ENCODE data around the gene RASA3. TPM values are rescaled to one million over a fixed set of nuclear protein-coding genes. Genes with fewer than 3 reads are reported as not detected.

Gene RASA3
- total RNA-seq, 1 experiment from 2014 or later = 0.26 TPM

DNA sequence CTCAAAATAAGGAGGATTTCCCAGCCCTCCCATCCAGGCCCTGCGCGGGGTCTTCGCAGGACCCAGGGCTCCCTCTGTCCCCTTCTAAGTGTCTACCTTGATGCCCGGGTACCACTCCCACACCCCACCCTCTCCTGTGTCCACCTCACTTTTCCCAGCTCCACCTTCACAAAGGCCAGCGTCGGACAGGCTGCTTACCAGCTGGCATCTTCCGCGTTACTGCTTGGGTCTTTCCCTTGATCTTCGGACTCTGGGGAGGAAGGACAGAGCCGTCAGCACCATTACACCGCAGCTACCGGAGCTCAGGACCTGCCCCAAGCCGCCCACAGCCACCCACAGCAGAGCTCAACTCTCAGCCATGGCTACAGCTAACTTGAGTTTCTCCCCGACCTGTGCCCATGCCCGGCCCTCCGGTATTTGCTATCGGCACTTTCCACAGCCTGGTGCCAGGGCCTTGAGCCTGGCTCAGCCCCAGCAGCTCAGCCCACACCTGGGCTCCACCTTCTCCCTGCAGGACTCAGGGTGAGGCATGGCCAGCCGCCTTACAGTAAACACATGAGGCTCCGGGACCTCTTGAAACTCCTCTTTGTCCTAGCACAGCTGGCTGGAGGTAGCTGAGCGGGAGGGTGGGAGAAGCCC, 162.3 kb downstream of the RASA3 start:
- no peaks in the 10 kb centered on the region for H3K36me3 Mint-ChIP-seq (ENCODE audit: insufficient read depth, unreplicated experiment)
- no TSS peak for BruUV-seq (replicated peaks)
- intact Hi-C loops (cut with micrococcal nuclease; ENCODE audit: unreplicated experiment) = no loop called here
- TF ChIP-seq, protein P1, sequence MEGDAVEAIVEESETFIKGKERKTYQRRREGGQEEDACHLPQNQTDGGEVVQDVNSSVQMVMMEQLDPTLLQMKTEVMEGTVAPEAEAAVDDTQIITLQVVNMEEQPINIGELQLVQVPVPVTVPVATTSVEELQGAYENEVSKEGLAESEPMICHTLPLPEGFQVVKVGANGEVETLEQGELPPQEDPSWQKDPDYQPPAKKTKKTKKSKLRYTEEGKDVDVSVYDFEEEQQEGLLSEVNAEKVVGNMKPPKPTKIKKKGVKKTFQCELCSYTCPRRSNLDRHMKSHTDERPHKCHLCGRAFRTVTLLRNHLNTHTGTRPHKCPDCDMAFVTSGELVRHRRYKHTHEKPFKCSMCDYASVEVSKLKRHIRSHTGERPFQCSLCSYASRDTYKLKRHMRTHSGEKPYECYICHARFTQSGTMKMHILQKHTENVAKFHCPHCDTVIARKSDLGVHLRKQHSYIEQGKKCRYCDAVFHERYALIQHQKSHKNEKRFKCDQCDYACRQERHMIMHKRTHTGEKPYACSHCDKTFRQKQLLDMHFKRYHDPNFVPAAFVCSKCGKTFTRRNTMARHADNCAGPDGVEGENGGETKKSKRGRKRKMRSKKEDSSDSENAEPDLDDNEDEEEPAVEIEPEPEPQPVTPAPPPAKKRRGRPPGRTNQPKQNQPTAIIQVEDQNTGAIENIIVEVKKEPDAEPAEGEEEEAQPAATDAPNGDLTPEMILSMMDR (IDR thresholded peaks at IDR 0.05; ENCODE audit: unreplicated experiment) = no peak
- H3K27me3 Mint-ChIP-seq (ENCODE audit: unreplicated experiment) = no peaks in the 10 kb centered on the region
- H3K4me1 Mint-ChIP-seq (ENCODE audit: low read depth, unreplicated experiment) = no peaks in the 10 kb centered on the region
- CTCF ChIA-PET = no interaction called here
- H3K27ac Mint-ChIP-seq (ENCODE audit: unreplicated experiment) = no peak overlapping the region
- DNase-seq = no peak
- H3K9me3 Mint-ChIP-seq (ENCODE audit: low read depth, unreplicated experiment) = no peaks in the 10 kb centered on the region
- no peak overlapping the region for H3K4me3 Mint-ChIP-seq (ENCODE audit: low read depth, unreplicated experiment)

- no peak overlapping the region for H3K4me3 Mint-ChIP-seq (ENCODE audit: low read depth, unreplicated experiment)
- no peaks in the 10 kb centered on the region for H3K9me3 Mint-ChIP-seq (ENCODE audit: low read depth, unreplicated experiment)
- H3K36me3 Mint-ChIP-seq (ENCODE audit: insufficient read depth, unreplicated experiment) = no peaks in the 10 kb centered on the region
- TF ChIP-seq, protein P1 (IDR thresholded peaks at IDR 0.05; ENCODE audit: unreplicated experiment) = no peak
- no peak for DNase-seq
- CTCF ChIA-PET = no interaction called here
- H3K4me1 Mint-ChIP-seq (ENCODE audit: low read depth, unreplicated experiment) = no peaks in the 10 kb centered on the region
- H3K27ac Mint-ChIP-seq (ENCODE audit: unreplicated experiment) = no peak overlapping the region
- no peaks in the 10 kb centered on the region for H3K27me3 Mint-ChIP-seq (ENCODE audit: unreplicated experiment)
- intact Hi-C loops (cut with micrococcal nuclease; ENCODE audit: unreplicated experiment) = no loop called here
- BruUV-seq (replicated peaks) = no TSS peak
Observed at GRCh38 chr13:113969311-113969972, 163.0 kb downstream of the RASA3 start.

GRCh38 chr13:113968463-113969310, 163.7 kb downstream of the RASA3 start:
- intact Hi-C loops (cut with micrococcal nuclease; ENCODE audit: unreplicated experiment) = no loop called here
- CTCF ChIA-PET = no interaction called here

DNA sequence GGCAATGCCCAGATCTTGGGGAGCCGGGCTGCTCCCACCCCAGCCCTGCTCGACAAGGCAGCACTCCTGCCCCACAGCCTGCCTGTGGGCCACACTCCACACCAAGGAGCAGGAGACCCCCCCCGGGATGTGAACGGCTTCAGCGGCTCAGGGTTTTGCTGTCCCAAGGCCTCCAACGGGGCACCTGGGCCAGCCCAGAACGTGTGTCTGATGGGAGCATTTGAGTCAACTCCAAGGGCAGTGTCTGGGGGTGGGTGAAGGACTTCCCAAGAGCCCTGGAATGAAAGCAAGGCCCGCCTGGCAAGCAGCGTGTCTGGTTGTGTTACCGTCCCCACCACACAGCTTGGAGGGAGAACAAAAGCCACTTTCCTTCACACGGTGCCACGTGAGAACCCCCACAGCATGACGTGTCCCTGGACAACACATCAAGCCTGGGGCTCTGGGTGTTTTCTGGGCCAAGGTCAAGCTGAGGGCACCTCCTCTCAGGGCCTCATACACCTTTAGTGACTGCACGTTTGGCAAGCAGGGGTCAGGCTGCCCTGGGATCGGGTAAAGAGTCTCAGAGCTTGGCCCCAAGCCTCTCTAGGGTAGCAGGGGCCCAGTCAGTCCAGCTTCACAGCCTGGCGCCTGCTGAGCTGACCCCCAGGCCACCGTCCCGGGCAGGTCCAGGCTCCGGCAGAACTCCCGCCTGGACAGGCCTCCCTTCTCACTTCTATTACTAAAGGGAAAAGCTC, 164.5 kb downstream of the RASA3 start:
- Mint-ChIP-seq H3K4me1 (ENCODE audit: low read depth, unreplicated experiment) (no peaks in the 10 kb centered on the region), H3K27ac (ENCODE audit: unreplicated experiment) (no peak overlapping the region), H3K27me3 (ENCODE audit: unreplicated experiment) (no peaks in the 10 kb centered on the region), H3K36me3 (ENCODE audit: insufficient read depth, unreplicated experiment) (no peaks in the 10 kb centered on the region), H3K4me3 (ENCODE audit: low read depth, unreplicated experiment) (no peak overlapping the region), H3K9me3 (ENCODE audit: low read depth, unreplicated experiment) (no peaks in the 10 kb centered on the region)
- BruUV-seq (replicated peaks) = no TSS peak
- intact Hi-C loops (cut with micrococcal nuclease; ENCODE audit: unreplicated experiment) = no loop called here
- TF ChIP-seq, protein P1 (IDR thresholded peaks at IDR 0.05; ENCODE audit: unreplicated experiment) = no peak
- DNase-seq = no peak
- CTCF ChIA-PET = no interaction called here

More at GRCh38 chr13:113968463-113969310, 163.7 kb downstream of the RASA3 start:
- H3K9me3 Mint-ChIP-seq (ENCODE audit: low read depth, unreplicated experiment) = no peaks in the 10 kb centered on the region
- TF ChIP-seq, protein P1 (IDR thresholded peaks at IDR 0.05; ENCODE audit: unreplicated experiment) = no peak
- no peaks in the 10 kb centered on the region for H3K36me3 Mint-ChIP-seq (ENCODE audit: insufficient read depth, unreplicated experiment)
- no peaks in the 10 kb centered on the region for H3K27me3 Mint-ChIP-seq (ENCODE audit: unreplicated experiment)
- H3K4me3 Mint-ChIP-seq (ENCODE audit: low read depth, unreplicated experiment) = no peak overlapping the region
- no peak for DNase-seq
- BruUV-seq (replicated peaks) = no TSS peak
- no peaks in the 10 kb centered on the region for H3K4me1 Mint-ChIP-seq (ENCODE audit: low read depth, unreplicated experiment)
- H3K27ac Mint-ChIP-seq (ENCODE audit: unreplicated experiment) = no peak overlapping the region
